Endothelial cell of umbilical vein (primary cell): Measurements from ENCODE around the gene GABPB1.

Experiments used
- EZH2 ChIP-seq: IDR thresholded peaks from 2 replicates; pipeline ENCODE4 v1.6.1; 2012; ENCODE audit warnings: borderline replicate concordance, low read depth, mild to moderate bottlenecking, moderate library complexity, low read length, inconsistent platforms; ENCODE audit not compliant: severe bottlenecking
- FOS ChIP-seq: IDR thresholded peaks from 2 replicates; pipeline ENCODE4 v1.6.1; 2011; ENCODE audit warnings: mild to moderate bottlenecking, low read length, moderate library complexity, borderline replicate concordance; ENCODE audit not compliant: insufficient read depth
- JUN ChIP-seq: IDR thresholded peaks from 2 replicates; pipeline ENCODE4 v1.6.1; 2011; ENCODE audit warnings: borderline replicate concordance, low read depth; ENCODE audit not compliant: insufficient read length, insufficient read depth
- MYC ChIP-seq: IDR thresholded peaks from one replicate; pipeline ENCODE4 v1.6.1; 2011; ENCODE audit warnings: mild to moderate bottlenecking, low read depth, low read length
- POLR2A ChIP-seq: IDR thresholded peaks from 2 replicates; pipeline ENCODE4 v1.6.1; 2012; ENCODE audit warnings: low read depth, mild to moderate bottlenecking, control low read depth, low read length
- POLR2AphosphoS5 ChIP-seq: IDR thresholded peaks from 2 replicates; pipeline ENCODE4 v1.6.1; 2012; ENCODE audit warnings: low read depth, mild to moderate bottlenecking, control low read depth, low read length, moderate library complexity; ENCODE audit not compliant: insufficient read depth
- TF ChIP-seq, protein P1 (sequence below), 2 donors: IDR thresholded peaks; 1 replicate in 1 of 2; 2 replicates in 1 of 2; pipeline ENCODE4 v1.5.1; 2011; ENCODE audit warnings: low read length in 2 of 2, mild to moderate bottlenecking in 2 of 2, moderate library complexity in 2 of 2, control low read depth in 1 of 2, inconsistent platforms in 1 of 2, low read depth in 1 of 2; ENCODE audit not compliant: insufficient read depth in 1 of 2; ENCODE audit errors: extremely low read depth in 1 of 2
- TF ChIP-seq, protein P2 (sequence below): IDR thresholded peaks from 2 replicates; pipeline ENCODE4 v1.6.1; 2011; ENCODE audit not compliant: insufficient read depth, insufficient read length

DNA sequence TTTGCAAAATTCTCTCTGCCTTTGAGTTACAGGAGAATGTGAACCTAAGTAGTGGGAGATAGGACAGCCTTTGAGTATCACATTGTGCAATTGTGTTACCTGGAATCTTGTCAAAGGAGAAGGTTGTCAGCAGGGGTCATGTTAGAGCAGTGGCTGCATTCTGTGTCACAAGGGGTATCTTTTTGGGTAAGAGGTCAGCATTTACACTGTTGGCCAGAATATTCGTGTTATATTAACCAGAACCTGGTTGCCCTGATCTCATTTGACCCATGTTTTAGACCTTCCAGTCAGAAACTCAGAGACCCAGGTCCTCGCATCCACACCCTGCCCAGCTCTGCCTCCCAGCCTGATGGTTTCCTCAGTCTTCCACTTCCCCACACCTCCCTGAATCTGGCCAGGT is 116.7 kb downstream of the GABPB1 start:
- TF ChIP-seq, protein P1, sequence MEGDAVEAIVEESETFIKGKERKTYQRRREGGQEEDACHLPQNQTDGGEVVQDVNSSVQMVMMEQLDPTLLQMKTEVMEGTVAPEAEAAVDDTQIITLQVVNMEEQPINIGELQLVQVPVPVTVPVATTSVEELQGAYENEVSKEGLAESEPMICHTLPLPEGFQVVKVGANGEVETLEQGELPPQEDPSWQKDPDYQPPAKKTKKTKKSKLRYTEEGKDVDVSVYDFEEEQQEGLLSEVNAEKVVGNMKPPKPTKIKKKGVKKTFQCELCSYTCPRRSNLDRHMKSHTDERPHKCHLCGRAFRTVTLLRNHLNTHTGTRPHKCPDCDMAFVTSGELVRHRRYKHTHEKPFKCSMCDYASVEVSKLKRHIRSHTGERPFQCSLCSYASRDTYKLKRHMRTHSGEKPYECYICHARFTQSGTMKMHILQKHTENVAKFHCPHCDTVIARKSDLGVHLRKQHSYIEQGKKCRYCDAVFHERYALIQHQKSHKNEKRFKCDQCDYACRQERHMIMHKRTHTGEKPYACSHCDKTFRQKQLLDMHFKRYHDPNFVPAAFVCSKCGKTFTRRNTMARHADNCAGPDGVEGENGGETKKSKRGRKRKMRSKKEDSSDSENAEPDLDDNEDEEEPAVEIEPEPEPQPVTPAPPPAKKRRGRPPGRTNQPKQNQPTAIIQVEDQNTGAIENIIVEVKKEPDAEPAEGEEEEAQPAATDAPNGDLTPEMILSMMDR (IDR thresholded peaks at IDR 0.05; ENCODE audit: extremely low read depth in 1 of 2, insufficient read depth in 1 of 2, low read depth in 1 of 2, low read length in 2 of 2): no peak
- no peak for TF ChIP-seq POLR2A
- no peak for TF ChIP-seq FOS
- TF ChIP-seq, protein P2, sequence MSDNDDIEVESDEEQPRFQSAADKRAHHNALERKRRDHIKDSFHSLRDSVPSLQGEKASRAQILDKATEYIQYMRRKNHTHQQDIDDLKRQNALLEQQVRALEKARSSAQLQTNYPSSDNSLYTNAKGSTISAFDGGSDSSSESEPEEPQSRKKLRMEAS: no peak
- TF ChIP-seq EZH2: no peak
- no peak for TF ChIP-seq POLR2AphosphoS5
- TF ChIP-seq MYC: no peak
- TF ChIP-seq JUN: no peak
